HAP-1 (cell line): ENCODE results near the gene OR14A16.

Experiments
- DNase-seq, 2 experiments: peaks; one replicate each; pipeline ENCODE4 v3.0.0-alpha.2; 2016 to 2020; ENCODE audit warnings: low spot score in 2 of 2
- H3K27me3 ChIP-seq: fragments of 250-450 bp; sonication (Bioruptor Pico); 2 replicates; pipeline ENCODE4 v1.5.1; 2020; ENCODE audit warnings: low read depth, mild to moderate bottlenecking, moderate library complexity
- H3K36me3 ChIP-seq: fragments of 250-450 bp; sonication (Bioruptor Pico); replicated peaks from 2 replicates; pipeline ENCODE4 v1.5.1; 2020; ENCODE audit warnings: mild to moderate bottlenecking
- H3K4me1 ChIP-seq: fragments of 250-450 bp; sonication (Bioruptor Pico); 2 replicates; pipeline ENCODE4 v1.5.1; 2020; ENCODE audit warnings: mild to moderate bottlenecking
- H3K4me3 ChIP-seq: fragments of 250-450 bp; sonication (Bioruptor Pico); 2 replicates; pipeline ENCODE4 v1.5.1; 2020; ENCODE audit warnings: mild to moderate bottlenecking, moderate library complexity
- H3K9me3 ChIP-seq: fragments of 250-450 bp; sonication (Bioruptor Pico); 2 replicates; pipeline ENCODE4 v1.5.1; 2020; ENCODE audit warnings: mild to moderate bottlenecking, moderate library complexity
- in situ Hi-C: fragments of 300-500 bp; cut with MboI; formaldehyde crosslinking; loops from 3 replicates; pipeline ENCODE4 v1.14.3; 2020; ENCODE audit warnings: low sequenced_read_pairs, inconsistent platforms, mixed read lengths

Gene OR14A16, protein sequence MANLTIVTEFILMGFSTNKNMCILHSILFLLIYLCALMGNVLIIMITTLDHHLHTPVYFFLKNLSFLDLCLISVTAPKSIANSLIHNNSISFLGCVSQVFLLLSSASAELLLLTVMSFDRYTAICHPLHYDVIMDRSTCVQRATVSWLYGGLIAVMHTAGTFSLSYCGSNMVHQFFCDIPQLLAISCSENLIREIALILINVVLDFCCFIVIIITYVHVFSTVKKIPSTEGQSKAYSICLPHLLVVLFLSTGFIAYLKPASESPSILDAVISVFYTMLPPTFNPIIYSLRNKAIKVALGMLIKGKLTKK

GRCh38 chr1:247824023-247824422 lies at the start of gene OR14A16:
Gene OR14A16, minus strand, starts transcription at chr1:247824119. Its CDS starts 8,390 bp downstream, at chr1:247815729.
- Histone ChIP-seq H3K36me3 (no peaks in the 10 kb centered on the region), H3K4me1 (no peaks in the 10 kb centered on the region), H3K27me3 (no peaks in the 10 kb centered on the region), H3K4me3 (no peak within 1 kb of the TSS), H3K9me3 (no peaks in the 10 kb centered on the region)
- in situ Hi-C loops: no loop called here
- DNase-seq: peak in 1 of 2 experiments; percentile 12

DNA sequence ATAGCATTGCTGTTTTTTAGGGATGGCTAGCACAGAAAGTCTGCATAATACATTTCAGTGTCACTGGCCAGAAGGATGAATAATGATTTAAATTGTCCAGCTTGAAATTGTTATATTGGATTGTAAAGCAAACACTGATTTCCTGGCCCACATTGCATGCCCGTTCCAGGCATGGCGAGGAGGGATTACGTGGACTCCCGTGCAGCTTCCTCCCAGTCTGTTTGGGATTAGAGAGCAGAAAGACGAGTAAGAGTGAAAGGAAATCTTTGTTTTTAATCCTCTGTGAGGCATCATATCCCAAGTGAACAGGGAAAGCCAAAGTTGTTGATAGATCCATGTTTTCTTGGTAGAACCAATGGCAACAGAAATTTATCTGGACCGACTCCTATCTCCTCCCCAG lies 41.5 kb upstream of the OR14A16 start:
- Histone ChIP-seq H3K4me3 (no peak overlapping the region), H3K9me3 (no peaks in the 10 kb centered on the region), H3K27me3 (no peaks in the 10 kb centered on the region), H3K36me3 (peaks cover 29% of the 10 kb centered on the region), H3K4me1 (no peaks in the 10 kb centered on the region)
- in situ Hi-C loops: no loop called here
- DNase-seq: no peak

- in situ Hi-C loops: no loop called here
- Histone ChIP-seq H3K9me3 (no peaks in the 10 kb centered on the region), H3K4me3 (no peak overlapping the region), H3K4me1 (no peaks in the 10 kb centered on the region), H3K36me3 (peaks cover 25% of the 10 kb centered on the region), H3K27me3 (no peaks in the 10 kb centered on the region)
- DNase-seq: no peak
These were observed 40.7 kb upstream of the OR14A16 start for GRCh38 chr1:247864644-247865043.

DNA sequence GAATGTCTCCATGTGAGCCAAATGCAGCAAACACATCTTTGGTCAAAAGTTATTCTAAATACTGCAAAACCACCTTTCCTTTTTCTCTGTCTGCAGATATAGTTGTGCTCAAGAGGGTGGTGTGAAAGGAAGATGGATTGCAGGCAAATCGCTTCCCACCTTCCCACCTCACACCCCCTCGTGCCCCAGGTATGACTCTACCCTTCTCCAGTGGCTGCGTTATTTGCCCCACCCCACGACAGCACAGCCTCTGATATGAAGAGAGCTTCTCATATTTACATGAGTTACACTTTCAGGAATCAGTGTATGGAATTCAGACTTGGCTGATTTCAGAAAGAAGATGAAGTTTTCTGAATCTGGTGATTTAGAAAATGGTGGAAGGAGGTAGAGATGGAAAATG lies 38.8 kb upstream of the OR14A16 start:
- DNase-seq: no peak
- Histone ChIP-seq H3K36me3 (peaks cover 7% of the 10 kb centered on the region), H3K4me1 (peaks cover 5% of the 10 kb centered on the region; the same call in 1 of the 2 replicates), H3K4me3 (no peak overlapping the region), H3K27me3 (no peaks in the 10 kb centered on the region), H3K9me3 (no peaks in the 10 kb centered on the region)
- in situ Hi-C loops: no loop called here

DNA sequence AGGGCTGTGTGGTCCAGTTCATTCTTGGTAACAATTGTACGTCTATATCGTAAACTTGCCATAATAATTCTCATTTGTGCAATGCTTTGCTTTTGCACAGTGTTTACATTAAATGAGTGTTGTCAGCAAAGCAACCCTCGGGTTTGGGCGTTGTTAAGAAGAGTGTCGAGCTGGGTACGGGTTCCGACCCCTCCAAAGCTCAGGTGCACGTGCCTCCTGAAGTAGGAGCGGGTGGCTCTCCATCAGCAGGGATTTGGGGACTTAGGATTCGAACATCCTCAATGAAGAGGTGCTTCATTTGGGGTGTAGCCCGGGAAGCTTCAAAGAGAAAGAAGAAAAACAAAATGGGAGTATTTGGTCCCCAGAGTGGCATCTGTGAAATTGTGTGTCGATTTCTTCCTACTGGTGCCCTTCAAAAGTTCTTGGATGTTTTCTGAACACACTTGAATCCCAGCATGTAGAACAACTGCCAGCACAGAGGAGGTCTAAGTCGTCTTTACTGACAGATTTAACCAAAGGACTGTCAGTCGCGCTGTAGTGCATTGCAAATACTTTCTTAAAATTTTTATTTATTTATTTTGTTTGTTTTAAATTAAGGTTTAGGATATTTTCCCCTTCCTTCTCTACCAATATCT lies 34.2 kb upstream of the OR14A16 start:
- H3K4me1 ChIP-seq: peaks cover 5% of the 10 kb centered on the region; the same call in 1 of the 2 replicates
- no peaks in the 10 kb centered on the region for H3K36me3 ChIP-seq
- in situ Hi-C loops: no loop called here
- H3K27me3 ChIP-seq: no peaks in the 10 kb centered on the region
- peak; percentile 3 to 12 for DNase-seq
- H3K4me3 ChIP-seq: peak overlapping the region; percentile 55
- no peaks in the 10 kb centered on the region for H3K9me3 ChIP-seq

DNA sequence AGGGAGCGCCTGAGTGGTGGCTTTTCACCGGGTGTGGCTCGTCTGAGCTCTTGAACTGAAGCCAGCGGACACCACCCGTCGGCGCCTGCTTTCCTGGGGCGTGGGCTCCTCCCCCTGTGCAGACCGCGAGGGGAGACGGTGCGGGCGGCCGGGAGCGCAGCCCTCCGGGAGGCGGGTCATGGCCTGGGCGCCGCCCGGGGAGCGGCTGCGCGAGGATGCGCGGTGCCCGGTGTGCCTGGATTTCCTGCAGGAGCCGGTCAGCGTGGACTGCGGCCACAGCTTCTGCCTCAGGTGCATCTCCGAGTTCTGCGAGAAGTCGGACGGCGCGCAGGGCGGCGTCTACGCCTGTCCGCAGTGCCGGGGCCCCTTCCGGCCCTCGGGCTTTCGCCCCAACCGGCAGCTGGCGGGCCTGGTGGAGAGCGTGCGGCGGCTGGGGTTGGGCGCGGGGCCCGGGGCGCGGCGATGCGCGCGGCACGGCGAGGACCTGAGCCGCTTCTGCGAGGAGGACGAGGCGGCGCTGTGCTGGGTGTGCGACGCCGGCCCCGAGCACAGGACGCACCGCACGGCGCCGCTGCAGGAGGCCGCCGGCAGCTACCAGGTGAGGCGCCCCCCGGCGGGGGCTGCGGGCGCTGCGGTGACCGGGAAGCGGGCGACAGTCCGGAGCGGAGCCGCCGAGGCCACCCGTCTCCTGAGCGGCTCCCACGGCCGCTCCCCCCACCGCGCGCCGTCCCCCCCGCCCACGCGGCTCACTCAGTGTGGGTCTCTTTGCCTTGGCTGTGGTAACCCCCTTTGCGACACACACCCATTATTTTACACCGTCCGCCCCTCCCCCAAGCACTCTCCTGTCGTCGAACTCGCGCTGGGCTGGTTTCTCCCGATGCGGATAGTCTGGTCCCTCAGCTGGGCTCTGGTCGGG lies 33.4 kb upstream of the OR14A16 start, which contains the start of gene TRIM58:
Gene TRIM58, plus strand, starts transcription at position 119 of the 916 bp plus-strand sequence. Its CDS starts 60 bp downstream, at position 179.
- peak; percentile 75 to 86 for DNase-seq
- H3K9me3 ChIP-seq: no peaks in the 10 kb centered on the region
- no peaks in the 10 kb centered on the region for H3K27me3 ChIP-seq
- in situ Hi-C loops: no loop called here
- H3K36me3 ChIP-seq: no peaks in the 10 kb centered on the region
- H3K4me3 ChIP-seq: peak within 1 kb of the TSS; percentile 55
- peaks cover 5% of the 10 kb centered on the region; the same call in 1 of the 2 replicates for H3K4me1 ChIP-seq

- H3K27me3 ChIP-seq: no peaks in the 10 kb centered on the region
- peaks cover 5% of the 10 kb centered on the region; the same call in 1 of the 2 replicates for H3K4me1 ChIP-seq
- DNase-seq: no peak
- in situ Hi-C loops: no loop called here
- no peaks in the 10 kb centered on the region for H3K36me3 ChIP-seq
- no peak overlapping the region for H3K4me3 ChIP-seq
- H3K9me3 ChIP-seq: no peaks in the 10 kb centered on the region
These were observed 32.0 kb upstream of the OR14A16 start for GRCh38 chr1:247855911-247856310.

- peaks cover 5% of the 10 kb centered on the region; the same call in 1 of the 2 replicates for H3K4me1 ChIP-seq
- H3K36me3 ChIP-seq: no peaks in the 10 kb centered on the region
- no peaks in the 10 kb centered on the region for H3K9me3 ChIP-seq
- no peak overlapping the region for H3K4me3 ChIP-seq
- in situ Hi-C loops: no loop called here
- H3K27me3 ChIP-seq: no peaks in the 10 kb centered on the region
- no peak for DNase-seq
These were observed 31.1 kb upstream of the OR14A16 start for GRCh38 chr1:247854899-247855545.

GRCh38 chr1:247849616-247850015 lies 25.7 kb upstream of the OR14A16 start:
- in situ Hi-C loops: no loop called here
- H3K4me1 ChIP-seq: no peaks in the 10 kb centered on the region
- no peak for DNase-seq
- no peaks in the 10 kb centered on the region for H3K36me3 ChIP-seq
- H3K9me3 ChIP-seq: no peaks in the 10 kb centered on the region
- H3K27me3 ChIP-seq: no peaks in the 10 kb centered on the region
- H3K4me3 ChIP-seq: no peak overlapping the region

DNA sequence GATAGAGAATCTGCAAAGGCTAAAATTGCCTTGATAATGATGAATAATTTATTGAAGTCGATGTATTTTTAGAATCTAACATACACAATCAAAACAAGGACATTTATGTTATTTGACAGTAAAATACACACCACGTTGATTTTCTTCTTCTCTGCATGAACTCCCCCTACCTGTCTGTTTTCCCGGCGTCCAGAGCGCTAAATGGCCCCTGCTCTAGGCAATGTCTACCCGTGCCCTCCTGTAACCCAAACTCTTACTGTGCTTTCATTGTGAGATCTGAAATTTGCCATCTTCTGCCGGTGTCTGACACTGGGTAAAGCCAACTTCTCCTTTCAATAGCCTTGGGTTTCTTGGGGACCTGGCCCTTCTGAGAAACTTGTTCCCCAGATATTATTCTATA lies 24.4 kb upstream of the OR14A16 start:
- in situ Hi-C loops: no loop called here
- no peaks in the 10 kb centered on the region for H3K36me3 ChIP-seq
- no peaks in the 10 kb centered on the region for H3K9me3 ChIP-seq
- no peaks in the 10 kb centered on the region for H3K27me3 ChIP-seq
- no peak overlapping the region for H3K4me3 ChIP-seq
- H3K4me1 ChIP-seq: no peaks in the 10 kb centered on the region
- no peak for DNase-seq

GRCh38 chr1:247845693-247846017 lies 21.7 kb upstream of the OR14A16 start:
- no peaks in the 10 kb centered on the region for H3K9me3 ChIP-seq
- H3K36me3 ChIP-seq: no peaks in the 10 kb centered on the region
- in situ Hi-C loops: no loop called here
- no peaks in the 10 kb centered on the region for H3K4me1 ChIP-seq
- no peaks in the 10 kb centered on the region for H3K27me3 ChIP-seq
- H3K4me3 ChIP-seq: no peak overlapping the region
- no peak for DNase-seq

DNA sequence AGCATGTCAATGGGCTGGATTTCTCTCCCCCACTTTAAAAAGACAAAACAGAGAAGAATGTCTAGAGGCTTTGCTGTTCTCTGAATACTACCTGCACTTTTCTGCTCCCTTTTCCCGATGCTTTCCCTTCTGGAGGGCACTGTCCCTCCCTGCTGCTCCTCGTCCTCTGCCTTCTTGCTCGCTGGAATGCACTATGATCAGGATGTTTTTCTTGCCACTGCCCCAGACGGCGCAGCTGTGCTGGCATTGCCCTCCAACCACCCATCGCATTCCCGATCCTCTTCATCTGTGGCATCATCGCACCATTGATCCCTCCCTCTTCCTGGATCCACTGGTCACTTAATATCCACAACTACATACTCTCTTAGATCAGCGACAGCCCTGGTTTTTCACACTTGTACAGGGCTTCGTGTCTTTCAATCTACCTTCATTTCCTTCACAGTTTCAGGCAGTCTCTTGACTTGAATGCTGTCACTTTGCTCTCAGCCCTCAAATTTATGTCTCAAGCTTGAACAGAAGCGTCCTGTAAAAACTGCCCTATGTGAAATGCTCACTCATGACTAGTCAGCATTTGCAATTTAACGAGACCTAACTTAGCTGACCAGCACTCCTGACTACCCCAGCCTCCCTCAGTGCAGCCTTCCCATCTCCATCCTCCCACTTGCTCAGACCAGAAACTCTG lies 21.2 kb upstream of the OR14A16 start:
- H3K4me1 ChIP-seq: no peaks in the 10 kb centered on the region
- in situ Hi-C loops: no loop called here
- H3K4me3 ChIP-seq: no peak overlapping the region
- H3K27me3 ChIP-seq: no peaks in the 10 kb centered on the region
- no peaks in the 10 kb centered on the region for H3K36me3 ChIP-seq
- no peak for DNase-seq
- no peaks in the 10 kb centered on the region for H3K9me3 ChIP-seq

- in situ Hi-C loops: no loop called here
- Histone ChIP-seq H3K9me3 (no peaks in the 10 kb centered on the region), H3K4me1 (no peaks in the 10 kb centered on the region), H3K4me3 (no peak overlapping the region), H3K36me3 (no peaks in the 10 kb centered on the region), H3K27me3 (no peaks in the 10 kb centered on the region)
- no peak for DNase-seq
These were observed 19.5 kb upstream of the OR14A16 start for GRCh38 chr1:247843411-247843810.
